Mononuclear cell (primary cell): ENCODE data around the gene EPB41L2. TPM values are rescaled to one million over a fixed set of nuclear protein-coding genes. Genes with fewer than 3 reads are reported as not detected.
"Not testable (repeated sequence)": the region's sequence is repeated elsewhere in the genome, so short reads cannot be mapped to it uniquely, and the experiment has no call there.

Experiments
- H3K27me3 ChIP-seq: 2 replicates; pipeline ENCODE4 v1.6.0; 2011; ENCODE audit warnings: low read length, control low read depth; ENCODE audit not compliant: insufficient read depth
- H3K4me1 ChIP-seq: 2 replicates; pipeline ENCODE4 v1.5.1; 2011; ENCODE audit warnings: mild to moderate bottlenecking, low read length, control low read depth; ENCODE audit not compliant: insufficient read depth
- H3K4me3 ChIP-seq: 2 replicates; pipeline ENCODE4 v1.5.1; 2011; ENCODE audit warnings: mild to moderate bottlenecking, low read length, moderate library complexity
- H3K9me3 ChIP-seq: 2 replicates; pipeline ENCODE4 v1.5.1; 2011; ENCODE audit warnings: low read depth, mild to moderate bottlenecking, control low read depth, low read length
- total RNA-seq: library from RNA; depleted of rRNA; stranded (reverse); fragments of >200 nt; gene quantifications from one replicate; pipeline ENCODE4 v1.2.3, GENCODE V29; 2012

The EPB41L2 gene
- total RNA-seq, 1 donor: 11.2 TPM

- no peaks in the 10 kb centered on the region for H3K4me1 ChIP-seq
- no peak overlapping the region for H3K4me3 ChIP-seq
- H3K9me3 ChIP-seq: no peaks in the 10 kb centered on the region
- no peaks in the 10 kb centered on the region for H3K27me3 ChIP-seq
These were observed 69.7 kb downstream of the EPB41L2 start for GRCh38 chr6:130993292-130993765.

- Histone ChIP-seq H3K9me3 (no peaks in the 10 kb centered on the region), H3K27me3 (no peaks in the 10 kb centered on the region), H3K4me1 (no peaks in the 10 kb centered on the region), H3K4me3 (no peak overlapping the region)
These were observed 71.5 kb downstream of the EPB41L2 start for GRCh38 chr6:130991422-130992137.

- not testable (repeated sequence) for H3K4me1 ChIP-seq, H3K27me3 ChIP-seq, H3K9me3 ChIP-seq, H3K4me3 ChIP-seq
These were observed 75.5 kb downstream of the EPB41L2 start for GRCh38 chr6:130987539-130987938.

GRCh38 chr6:130985115-130985514, 77.9 kb downstream of the EPB41L2 start:
- Histone ChIP-seq H3K9me3 (no peaks in the 10 kb centered on the region), H3K27me3 (no peaks in the 10 kb centered on the region), H3K4me3 (no peak overlapping the region), H3K4me1 (peaks cover 5% of the 10 kb centered on the region)

GRCh38 chr6:130982941-130983456, 80.0 kb downstream of the EPB41L2 start:
- Histone ChIP-seq H3K4me1 (peaks cover 5% of the 10 kb centered on the region), H3K9me3 (no peaks in the 10 kb centered on the region), H3K27me3 (no peaks in the 10 kb centered on the region), H3K4me3 (no peak overlapping the region)

GRCh38 chr6:130982135-130982534, 80.9 kb downstream of the EPB41L2 start:
- Histone ChIP-seq H3K27me3 (no peaks in the 10 kb centered on the region), H3K9me3 (no peaks in the 10 kb centered on the region), H3K4me3 (no peak overlapping the region), H3K4me1 (peaks cover 5% of the 10 kb centered on the region)

GRCh38 chr6:130981409-130981808, 81.6 kb downstream of the EPB41L2 start:
- H3K4me1 ChIP-seq: peaks cover 5% of the 10 kb centered on the region
- no peak overlapping the region for H3K4me3 ChIP-seq
- H3K9me3 ChIP-seq: no peaks in the 10 kb centered on the region
- H3K27me3 ChIP-seq: no peaks in the 10 kb centered on the region

- Histone ChIP-seq H3K4me1 (peaks cover 5% of the 10 kb centered on the region), H3K9me3 (no peaks in the 10 kb centered on the region), H3K27me3 (no peaks in the 10 kb centered on the region), H3K4me3 (no peak overlapping the region)
These were observed 82.6 kb downstream of the EPB41L2 start for GRCh38 chr6:130980310-130981032.

GRCh38 chr6:130978660-130979396, 84.2 kb downstream of the EPB41L2 start:
- Histone ChIP-seq H3K27me3 (no peaks in the 10 kb centered on the region), H3K4me3 (no peak overlapping the region), H3K4me1 (peaks cover 5% of the 10 kb centered on the region), H3K9me3 (no peaks in the 10 kb centered on the region)

GRCh38 chr6:130978180-130978579, 84.9 kb downstream of the EPB41L2 start:
- Histone ChIP-seq H3K4me1 (peaks cover 5% of the 10 kb centered on the region), H3K27me3 (no peaks in the 10 kb centered on the region), H3K9me3 (no peaks in the 10 kb centered on the region), H3K4me3 (no peak overlapping the region)

GRCh38 chr6:130975325-130975724, 87.7 kb downstream of the EPB41L2 start:
- Histone ChIP-seq H3K27me3 (no peaks in the 10 kb centered on the region), H3K4me3 (no peak overlapping the region), H3K9me3 (no peaks in the 10 kb centered on the region), H3K4me1 (peaks cover 2% of the 10 kb centered on the region)

GRCh38 chr6:130973521-130974277, 89.3 kb downstream of the EPB41L2 start:
- no peaks in the 10 kb centered on the region for H3K27me3 ChIP-seq
- no peaks in the 10 kb centered on the region for H3K4me1 ChIP-seq
- H3K9me3 ChIP-seq: no peaks in the 10 kb centered on the region
- no peak overlapping the region for H3K4me3 ChIP-seq

- no peak overlapping the region for H3K4me3 ChIP-seq
- H3K27me3 ChIP-seq: no peaks in the 10 kb centered on the region
- no peaks in the 10 kb centered on the region for H3K9me3 ChIP-seq
- no peaks in the 10 kb centered on the region for H3K4me1 ChIP-seq
These were observed 91.5 kb downstream of the EPB41L2 start for GRCh38 chr6:130971504-130971903.

GRCh38 chr6:130970839-130971410, 92.1 kb downstream of the EPB41L2 start:
- Histone ChIP-seq H3K27me3 (no peaks in the 10 kb centered on the region), H3K4me1 (no peaks in the 10 kb centered on the region), H3K9me3 (no peaks in the 10 kb centered on the region), H3K4me3 (no peak overlapping the region)
